Activated T-cell treated with anti-CD3 and anti-CD28 coated beads, Interleukin-2, amount 50 U/mL, for 48 hours (primary cell): ENCODE results near the gene DOCK9.

Experiments
- DNase-seq, 2 experiments: peaks; one replicate each; pipeline ENCODE4 v3.0.0-alpha.2; 2020

Gene DOCK9

DNA sequence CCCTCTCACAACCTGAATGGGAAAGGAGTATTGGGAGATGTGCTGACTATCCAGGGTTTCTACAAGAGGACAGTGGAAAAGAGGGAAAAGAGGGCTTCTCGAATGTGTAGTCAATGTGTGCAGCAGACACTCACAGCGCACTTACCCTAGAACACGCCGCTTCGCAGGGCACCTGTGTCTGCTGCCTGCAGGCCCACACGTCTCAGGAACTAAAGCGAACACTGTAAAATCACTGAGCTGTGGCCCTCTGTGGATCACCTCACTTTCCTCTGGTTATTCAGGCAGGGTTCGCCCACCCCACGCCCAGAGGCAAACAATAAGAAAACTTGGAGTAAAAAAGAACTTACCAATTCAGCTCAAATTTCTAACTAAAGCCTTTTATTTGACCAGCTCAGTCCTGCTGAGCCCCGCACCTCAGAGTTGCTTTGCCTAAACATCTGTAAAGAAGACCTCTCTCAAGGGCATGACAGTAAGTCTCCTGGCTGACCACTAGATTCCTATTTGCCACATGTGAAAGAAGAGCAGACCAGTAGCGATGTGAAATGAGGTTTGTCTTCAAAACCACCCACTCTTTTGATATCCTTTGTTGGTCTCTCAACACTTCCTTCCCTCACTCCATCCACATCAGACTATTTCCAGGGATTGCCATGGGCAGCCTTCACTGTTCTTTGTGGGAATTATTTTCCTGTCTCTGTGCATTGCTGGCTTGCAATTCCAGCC is 19.3 kb upstream of the DOCK9 start:
- DNase-seq: no peak

DNA sequence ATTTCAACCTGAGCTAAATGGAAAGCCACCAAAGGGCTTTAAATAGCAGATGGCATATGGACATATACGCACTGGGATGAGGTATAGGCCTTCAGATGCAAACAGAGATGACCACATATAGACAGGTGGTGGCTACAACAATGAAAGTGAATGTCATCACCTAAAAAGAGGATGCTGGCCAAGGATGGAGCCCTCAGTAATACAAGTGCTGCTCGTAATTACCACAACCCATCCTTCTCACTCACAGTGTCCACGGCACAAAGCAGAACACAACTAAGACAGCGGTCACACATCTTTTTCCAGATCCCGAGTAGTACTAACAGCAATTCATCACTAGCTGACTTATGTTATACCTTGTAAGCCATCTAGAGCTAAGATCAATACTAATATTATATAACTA is 18.2 kb upstream of the DOCK9 start:
- no peak for DNase-seq

DNA sequence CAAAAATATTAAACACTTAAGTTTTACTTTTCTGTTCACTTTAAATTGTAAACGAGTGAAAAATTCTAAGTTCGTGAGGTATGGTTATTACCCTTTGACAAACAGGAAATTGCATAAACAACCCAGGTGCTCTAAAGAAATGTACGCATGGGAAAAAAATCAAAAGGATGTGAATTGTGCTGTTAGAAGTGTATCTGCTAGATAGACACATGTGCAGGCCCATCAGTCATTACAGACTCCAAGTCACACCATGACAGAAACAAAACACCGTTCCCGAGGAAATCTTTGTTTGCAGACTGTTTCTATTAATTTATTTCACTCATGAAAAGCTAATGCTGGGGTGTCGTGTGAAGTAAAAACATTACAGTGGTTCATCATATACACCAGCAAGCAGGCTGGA is 17.0 kb upstream of the DOCK9 start:
- no peak for DNase-seq

- DNase-seq: no peak
Measured at GRCh38 chr13:98994080-98994479, 16.2 kb upstream of the DOCK9 start.

DNA sequence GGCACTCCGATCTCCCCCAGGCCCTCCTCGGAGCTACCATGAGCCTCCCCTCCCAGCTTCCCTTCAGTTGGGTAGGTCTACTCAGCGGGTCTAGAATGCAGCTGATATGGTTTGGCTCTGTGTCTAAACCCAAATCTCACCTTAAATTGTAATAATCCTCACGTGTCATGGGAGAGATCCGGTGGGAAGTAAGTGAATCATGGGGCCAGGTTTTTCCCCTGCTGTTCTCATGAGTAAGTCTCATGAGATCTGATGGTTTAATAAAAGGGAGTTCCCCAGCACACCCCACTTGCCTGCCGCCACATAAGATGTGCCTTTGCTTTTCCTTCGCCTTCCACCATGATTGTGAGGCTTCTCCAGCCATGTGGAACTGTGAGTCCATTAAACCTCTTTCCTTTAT is 14.5 kb upstream of the DOCK9 start:
- no peak for DNase-seq

DNA sequence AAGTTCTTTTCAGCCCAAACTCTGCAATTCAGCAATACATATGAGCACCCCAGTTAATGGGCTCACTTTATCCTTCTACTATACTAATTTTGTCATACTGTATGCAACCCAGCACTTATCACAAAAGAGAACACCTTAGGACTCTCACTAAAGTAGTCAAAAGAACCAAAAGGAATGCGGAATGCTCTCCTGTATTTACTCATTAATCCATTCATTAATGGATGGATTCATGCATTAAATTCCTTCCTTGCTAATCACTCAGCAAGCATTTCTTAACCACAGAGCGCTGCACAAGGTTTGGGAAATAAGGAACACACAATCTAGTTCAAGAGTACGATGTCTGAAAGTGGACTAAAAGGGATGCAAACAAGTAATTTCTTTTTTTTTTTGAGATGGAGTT is 12.8 kb upstream of the DOCK9 start:
- DNase-seq: no peak

- DNase-seq: no peak
Measured at GRCh38 chr13:98989469-98990235, 11.8 kb upstream of the DOCK9 start.

GRCh38 chr13:98988780-98989179 is 10.9 kb upstream of the DOCK9 start:
- DNase-seq: no peak

DNA sequence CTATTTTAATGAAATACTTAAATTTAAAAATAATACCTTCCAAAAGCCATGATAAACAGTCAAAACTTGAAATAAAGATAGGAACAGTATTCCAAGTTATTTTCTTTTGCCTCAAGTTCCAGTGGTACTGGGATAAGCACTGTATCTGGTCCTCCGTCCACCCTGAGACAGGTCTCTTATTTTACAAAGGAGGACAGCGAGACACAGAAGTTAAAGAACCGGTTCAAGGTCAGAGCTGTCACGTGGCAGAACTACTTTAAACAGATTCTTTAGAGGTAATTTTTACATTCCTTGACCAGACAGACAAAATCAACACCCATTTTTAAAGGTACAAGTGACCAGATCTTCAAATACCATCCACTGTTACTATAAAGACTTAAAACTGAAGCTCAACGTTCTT is 10.4 kb upstream of the DOCK9 start:
- no peak for DNase-seq

DNA sequence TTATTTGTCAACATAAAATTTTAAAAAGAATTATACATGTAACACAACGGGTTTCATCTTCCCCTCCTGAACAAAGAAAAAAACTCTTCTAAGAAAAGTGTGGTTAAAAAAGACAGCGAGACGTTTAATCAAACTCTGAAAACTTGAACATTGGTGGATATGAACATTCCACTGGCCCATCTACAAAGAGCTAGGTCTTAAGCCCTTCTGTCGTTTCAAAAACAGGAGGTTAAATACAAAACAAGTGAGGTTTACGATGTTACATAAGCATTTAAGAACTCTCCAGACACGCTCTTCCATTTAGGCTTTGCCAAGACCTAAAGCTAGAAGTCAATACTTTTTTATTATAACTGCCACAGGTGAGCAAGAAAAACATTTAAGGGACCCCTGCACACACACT is 9.4 kb upstream of the DOCK9 start:
- no peak for DNase-seq

DNA sequence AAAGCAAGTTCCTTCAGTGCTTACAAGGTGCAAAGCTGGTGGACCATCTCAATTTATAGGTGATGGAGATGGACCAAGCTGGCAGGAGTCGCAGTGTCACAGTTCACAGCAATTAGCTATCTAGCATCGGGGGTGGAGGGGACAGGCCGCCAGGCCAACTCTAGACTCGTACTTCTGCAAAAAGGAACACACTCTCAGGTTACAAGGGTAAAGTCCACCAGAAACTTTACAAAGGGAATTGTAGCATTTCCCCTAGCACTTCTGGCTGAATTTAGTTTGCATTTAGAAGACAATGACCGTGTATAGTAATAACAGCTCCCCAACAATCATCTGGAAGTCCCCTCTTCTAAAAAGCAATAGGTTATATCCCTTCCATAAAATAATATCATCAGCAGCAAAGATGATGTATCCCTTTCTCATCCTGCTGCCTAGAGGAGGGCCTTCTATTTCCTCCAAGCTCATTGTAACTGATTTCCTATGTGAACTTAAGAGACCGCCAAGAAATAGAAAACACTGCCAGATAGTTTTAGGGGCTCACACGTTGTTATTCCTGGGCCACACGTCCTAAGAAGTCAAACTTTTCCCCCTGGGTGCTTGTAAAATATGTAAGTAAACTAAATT is 8.5 kb upstream of the DOCK9 start:
- no peak for DNase-seq

DNA sequence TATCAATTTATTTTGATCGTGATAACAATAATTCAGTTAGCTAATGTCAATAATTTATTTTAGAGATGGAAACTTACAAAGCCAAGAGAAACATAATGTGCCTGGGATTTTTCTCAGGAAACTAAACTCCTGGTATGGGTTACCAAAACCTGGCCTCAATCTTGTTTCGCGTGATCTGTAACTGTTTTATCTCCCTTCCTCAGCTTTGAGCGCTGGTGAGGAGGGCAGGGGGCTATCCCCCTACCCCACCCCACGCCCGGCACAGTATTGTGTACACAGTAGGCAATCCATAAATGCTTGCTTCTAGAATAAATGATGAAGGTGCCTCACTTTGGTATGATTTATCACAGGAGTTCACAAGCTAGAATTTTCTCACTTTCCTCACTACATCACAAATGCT is 7.7 kb upstream of the DOCK9 start:
- DNase-seq: no peak

DNA sequence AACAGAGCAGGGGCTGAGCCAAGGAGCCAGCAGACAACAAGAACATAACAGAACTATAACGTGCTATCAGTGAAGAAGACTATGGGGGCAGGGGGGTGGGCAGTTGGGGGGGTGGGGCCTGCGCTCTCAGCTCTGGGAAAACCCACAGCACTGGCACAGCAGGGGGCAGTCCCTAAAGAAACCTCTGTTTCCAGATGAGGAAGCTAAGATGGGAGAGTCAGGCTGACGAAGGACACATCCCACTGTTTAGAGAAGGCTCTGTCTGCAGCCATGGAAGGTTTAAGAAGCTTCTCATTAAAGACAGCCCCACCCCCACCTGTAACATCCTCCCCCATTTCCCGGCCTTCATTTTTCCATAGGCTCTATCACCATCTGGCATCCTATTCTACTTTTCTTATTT is 7.1 kb upstream of the DOCK9 start:
- DNase-seq: no peak

GRCh38 chr13:98984118-98984517 is 6.3 kb upstream of the DOCK9 start:
- no peak for DNase-seq

GRCh38 chr13:98983182-98983581 is 5.3 kb upstream of the DOCK9 start:
- DNase-seq: no peak

DNA sequence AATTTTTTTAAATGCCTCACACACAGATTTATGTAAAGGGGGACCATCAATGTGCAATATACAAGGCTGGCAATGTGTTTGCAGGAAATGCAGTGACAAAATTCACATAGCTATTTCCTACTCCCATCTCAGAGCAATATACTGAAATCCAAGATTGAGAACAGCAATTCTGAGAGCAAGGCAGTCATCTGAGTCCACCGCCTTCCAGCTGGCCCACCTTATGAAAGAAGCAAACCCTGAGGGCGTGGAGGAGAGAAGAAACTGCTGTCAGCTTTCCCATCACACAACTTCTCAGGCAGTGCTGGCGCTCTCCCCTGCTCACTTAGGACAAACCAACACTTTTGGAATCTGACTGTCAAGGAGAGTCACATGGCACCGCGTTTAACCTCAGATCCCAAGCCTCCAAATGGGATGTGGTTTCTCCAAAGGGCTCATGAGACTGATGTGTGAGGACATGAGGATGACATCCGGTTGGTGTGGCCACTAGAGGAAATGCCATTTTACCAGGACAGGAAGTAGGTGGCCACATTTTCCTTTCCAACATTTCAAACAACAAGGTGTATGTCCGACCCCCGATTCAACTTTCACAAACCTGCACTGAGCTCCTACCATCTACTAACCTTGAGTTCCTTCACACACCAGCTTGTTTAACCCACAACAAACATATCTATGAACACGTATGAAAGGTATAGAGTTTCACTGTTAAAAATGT is 3.7 kb upstream of the DOCK9 start:
- no peak for DNase-seq

DNA sequence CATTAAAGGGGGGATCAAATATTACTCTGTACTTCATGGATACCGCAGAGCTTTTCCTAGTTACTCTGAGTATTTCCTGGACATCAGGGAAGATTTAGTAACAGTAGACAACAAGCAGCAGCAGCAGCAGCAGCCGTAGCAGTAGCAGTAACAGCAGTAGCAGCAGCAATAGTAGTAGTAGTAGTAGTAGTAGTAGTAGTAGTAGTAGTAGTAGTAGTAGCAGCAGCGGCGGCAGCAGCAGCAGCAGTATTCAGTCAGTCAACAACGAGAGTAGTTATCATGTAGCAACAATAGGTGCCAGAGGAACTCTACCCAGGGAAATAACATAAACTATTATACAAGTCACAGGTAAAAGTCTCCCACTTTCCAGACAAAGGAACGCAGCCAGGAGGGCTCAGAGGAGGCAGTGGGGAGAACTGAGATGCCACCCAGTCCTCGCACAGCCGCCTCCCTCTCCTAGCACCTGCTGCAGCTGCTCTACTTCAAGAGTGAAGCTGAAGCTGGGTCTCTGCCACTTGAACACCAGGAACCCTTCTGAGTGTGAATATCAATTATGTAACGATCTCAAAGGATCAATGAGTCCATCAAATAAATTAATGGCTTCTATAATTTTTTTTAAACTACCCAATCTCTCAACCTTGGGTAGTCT is 1.3 kb upstream of the DOCK9 start:
- DNase-seq: no peak

DNA sequence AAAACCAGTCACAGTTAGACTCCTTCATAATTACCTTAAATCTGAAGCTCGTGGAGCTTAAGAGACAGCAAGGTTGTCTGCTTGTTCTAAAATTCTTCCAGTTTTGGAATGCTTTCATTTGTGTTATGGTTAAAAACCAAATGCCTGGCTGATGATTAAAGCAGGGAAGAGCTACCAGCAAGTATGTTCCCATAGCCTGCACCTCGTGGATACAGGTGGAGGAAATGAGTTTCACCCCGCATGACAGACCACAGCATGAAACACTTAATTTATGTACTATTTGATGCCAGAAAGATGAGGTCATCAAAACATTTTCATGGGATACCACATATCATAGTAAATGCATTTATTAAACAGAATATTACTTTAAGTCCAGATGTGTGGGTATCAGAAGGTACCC is 416 bp upstream of the DOCK9 start:
- no peak for DNase-seq

DNA sequence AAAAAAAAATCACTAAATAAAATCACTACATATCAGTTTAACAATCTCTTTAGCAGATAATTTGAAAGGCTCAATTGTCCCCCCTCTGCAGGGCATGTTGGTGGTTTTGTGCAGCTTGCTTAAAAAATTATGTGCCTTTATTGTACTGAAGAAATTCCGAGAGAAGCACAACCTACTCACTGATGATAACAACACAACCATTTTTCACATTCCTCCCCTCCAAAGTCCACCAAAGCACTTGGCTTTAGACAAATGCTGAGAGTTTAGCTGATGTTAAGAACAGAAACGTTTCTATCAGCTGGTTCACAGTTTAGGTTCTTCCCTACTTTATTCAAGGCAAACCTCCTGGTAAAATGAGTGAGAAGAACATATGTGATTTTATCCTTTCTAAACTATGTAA is 923 bp downstream of the DOCK9 start:
- DNase-seq: no peak

DNA sequence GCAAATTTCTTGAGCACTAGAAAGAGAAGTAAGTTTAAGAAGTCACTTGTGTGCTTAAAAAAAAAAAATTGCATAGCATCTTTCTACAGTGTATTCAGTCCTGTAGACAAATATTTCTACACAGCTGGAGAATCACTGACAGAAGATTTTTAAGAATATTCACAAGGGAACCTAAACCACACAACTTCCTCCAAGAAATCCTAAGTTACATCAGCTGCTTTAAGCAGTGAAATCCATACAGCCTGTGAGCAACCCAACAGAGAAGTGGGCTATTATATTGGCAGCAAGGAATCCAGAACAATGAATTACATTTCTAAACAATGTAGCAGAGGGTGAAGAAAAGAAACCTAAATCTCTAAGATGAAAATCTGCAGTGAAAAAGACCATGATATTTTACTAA is 1.5 kb downstream of the DOCK9 start:
- no peak for DNase-seq

DNA sequence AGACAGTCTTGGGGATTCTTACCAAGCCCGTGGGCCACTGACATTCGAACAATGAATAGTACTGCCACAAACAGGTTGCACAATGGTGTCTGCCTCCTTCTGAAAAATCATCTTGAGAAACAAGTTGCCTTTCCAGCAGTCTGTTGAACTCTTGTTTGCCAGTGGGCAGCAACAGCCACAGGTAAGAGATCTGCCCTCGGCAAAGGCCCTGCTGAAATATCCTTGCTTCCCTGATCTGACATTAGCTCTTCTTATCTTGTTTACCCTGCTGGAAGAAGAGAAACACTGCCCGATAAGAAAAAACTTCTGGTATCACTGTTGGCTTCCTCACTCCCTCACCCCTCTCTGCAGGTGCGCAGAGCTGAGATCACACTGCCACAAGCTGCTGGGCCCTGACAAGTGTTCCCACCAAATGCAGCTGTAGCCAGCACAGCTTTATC is 2.0 kb downstream of the DOCK9 start:
- DNase-seq: no peak

- no peak for DNase-seq
Measured at GRCh38 chr13:98974053-98974452, 3.8 kb downstream of the DOCK9 start.

DNA sequence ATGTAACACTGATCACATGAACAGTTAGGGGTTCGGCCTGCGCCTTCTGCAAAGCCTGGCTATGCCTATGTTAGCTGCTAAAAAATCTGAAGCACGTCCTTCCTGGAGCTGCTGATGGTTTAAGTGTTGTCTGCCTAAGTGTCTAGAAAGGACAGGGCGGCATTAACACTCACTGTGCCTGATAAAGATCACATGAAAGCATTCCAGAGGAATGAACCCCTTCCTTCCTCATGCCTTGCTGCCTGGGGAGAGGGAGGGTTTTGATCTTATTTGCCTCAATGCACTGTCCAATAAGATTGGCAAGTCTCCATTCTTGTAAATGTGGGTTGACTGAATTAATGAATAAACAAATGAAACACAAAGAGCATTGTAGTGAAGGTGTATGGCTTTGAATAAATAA is 5.2 kb downstream of the DOCK9 start:
- DNase-seq: no peak
